ENCODE data around the gene ITPR1.
A peak's percentile ranks its signal among the peaks of the same experiment; 100 is the strongest.

Gene ITPR1

DNA sequence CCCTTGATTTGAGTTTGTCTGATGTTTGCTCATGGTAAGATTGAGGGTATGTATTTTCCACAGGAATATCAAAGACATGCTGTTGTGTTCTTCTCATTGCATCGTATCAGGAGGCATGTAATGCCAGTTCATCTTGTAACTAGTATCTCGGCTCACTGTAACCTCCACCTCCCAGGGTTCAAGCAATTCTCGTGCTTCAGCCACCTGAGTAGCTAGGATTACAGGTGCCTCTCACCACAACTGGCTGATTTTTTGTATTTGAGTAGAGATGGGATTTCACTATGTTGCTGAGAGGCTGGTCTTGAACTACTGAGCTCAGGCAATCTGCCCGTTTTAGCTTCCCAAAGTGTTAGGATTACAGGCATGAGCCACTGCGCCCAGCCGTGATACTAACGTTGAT is 323.2 kb downstream of the ITPR1 start:
- intact Hi-C loops (cut with micrococcal nuclease), result no loop called here
- H3K27ac Mint-ChIP-seq, result no peak overlapping the region
- H3K36me3 Mint-ChIP-seq (ENCODE audit: low read depth), result peaks cover 69% of the 10 kb centered on the region

DNA sequence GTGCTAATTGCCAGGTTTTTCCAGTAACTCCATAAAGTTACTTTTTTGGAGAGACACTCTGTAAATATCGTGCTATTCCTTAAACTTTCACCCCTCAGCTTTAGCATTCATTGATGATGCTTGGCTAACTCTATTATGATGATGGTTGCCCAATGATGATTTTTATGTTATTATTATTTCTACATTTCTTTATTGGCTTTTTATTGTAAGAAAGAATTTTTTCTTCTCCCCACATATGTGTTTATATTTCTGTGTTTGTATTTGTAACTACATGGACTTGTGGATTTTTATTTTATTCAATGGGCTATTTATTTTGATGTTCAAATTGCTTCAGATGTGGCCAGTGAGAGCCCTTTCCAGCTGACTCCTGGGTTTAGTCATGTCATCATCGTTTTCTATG is 323.6 kb downstream of the ITPR1 start:
- Mint-ChIP-seq H3K4me1 (ENCODE audit: low read depth) (peaks cover 33% of the 10 kb centered on the region), H3K27me3 (no peaks in the 10 kb centered on the region), H3K9me3 (peaks cover 8% of the 10 kb centered on the region), H3K36me3 (ENCODE audit: low read depth) (peaks cover 69% of the 10 kb centered on the region), H3K27ac (no peak overlapping the region), H3K4me3 (no peak overlapping the region)
- intact Hi-C loops (cut with micrococcal nuclease), result no loop called here

More for the DNA sequence above, 323.2 kb downstream of the ITPR1 start:
- H3K27me3 Mint-ChIP-seq, result no peaks in the 10 kb centered on the region
- no peak overlapping the region for H3K4me3 Mint-ChIP-seq
- H3K4me1 Mint-ChIP-seq (ENCODE audit: low read depth), result peaks cover 33% of the 10 kb centered on the region
- peaks cover 8% of the 10 kb centered on the region for H3K9me3 Mint-ChIP-seq

DNA sequence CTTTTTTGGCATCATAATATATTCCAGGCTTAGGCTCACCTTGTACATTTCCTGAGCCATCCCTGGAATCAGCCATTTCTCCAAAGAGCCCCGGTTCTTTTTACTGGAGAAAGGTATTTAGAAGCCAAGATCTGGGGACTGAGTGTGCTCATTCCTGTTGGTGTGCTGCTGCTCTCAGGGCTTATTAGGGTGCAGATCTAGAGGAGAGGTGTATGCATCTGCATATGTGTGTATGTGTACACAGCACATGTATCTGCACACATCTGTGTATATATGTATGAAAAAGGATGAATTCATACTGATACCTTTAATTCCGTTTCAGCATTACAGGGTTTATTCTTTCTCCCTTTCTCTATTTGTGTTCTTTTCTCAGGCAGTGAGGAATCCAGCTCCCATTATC is 324.0 kb downstream of the ITPR1 start:
- intact Hi-C loops (cut with micrococcal nuclease), result no loop called here
- peaks cover 33% of the 10 kb centered on the region for H3K4me1 Mint-ChIP-seq (ENCODE audit: low read depth)
- no peak overlapping the region for H3K27ac Mint-ChIP-seq
- no peaks in the 10 kb centered on the region for H3K27me3 Mint-ChIP-seq
- H3K36me3 Mint-ChIP-seq (ENCODE audit: low read depth), result peaks cover 72% of the 10 kb centered on the region
- no peak overlapping the region for H3K4me3 Mint-ChIP-seq
- H3K9me3 Mint-ChIP-seq, result peaks cover 8% of the 10 kb centered on the region

DNA sequence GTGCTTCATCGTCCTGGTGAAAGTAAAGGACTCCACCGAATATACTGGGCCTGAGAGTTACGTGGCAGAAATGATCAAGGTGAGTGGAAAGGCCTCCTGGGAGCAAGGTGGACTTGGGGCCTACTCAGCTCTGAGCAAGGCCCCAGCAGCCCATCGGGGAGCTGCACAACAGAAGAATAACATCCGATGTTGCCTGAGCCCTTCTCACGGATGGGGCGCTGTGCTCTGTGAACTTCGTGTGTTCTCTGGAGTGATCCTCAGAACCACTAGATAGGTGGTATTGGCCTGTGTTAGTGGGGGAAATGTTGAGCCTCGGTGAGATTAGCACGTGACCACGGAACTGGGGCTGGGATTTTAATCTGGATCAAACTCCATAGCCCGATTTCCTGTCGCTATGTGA is 325.0 kb downstream of the ITPR1 start:
- H3K9me3 Mint-ChIP-seq, result peaks cover 8% of the 10 kb centered on the region
- H3K27ac Mint-ChIP-seq, result no peak overlapping the region
- H3K4me3 Mint-ChIP-seq, result no peak overlapping the region
- peaks cover 78% of the 10 kb centered on the region for H3K36me3 Mint-ChIP-seq (ENCODE audit: low read depth)
- peaks cover 29% of the 10 kb centered on the region for H3K4me1 Mint-ChIP-seq (ENCODE audit: low read depth)
- H3K27me3 Mint-ChIP-seq, result no peaks in the 10 kb centered on the region
- intact Hi-C loops (cut with micrococcal nuclease), result no loop called here

DNA sequence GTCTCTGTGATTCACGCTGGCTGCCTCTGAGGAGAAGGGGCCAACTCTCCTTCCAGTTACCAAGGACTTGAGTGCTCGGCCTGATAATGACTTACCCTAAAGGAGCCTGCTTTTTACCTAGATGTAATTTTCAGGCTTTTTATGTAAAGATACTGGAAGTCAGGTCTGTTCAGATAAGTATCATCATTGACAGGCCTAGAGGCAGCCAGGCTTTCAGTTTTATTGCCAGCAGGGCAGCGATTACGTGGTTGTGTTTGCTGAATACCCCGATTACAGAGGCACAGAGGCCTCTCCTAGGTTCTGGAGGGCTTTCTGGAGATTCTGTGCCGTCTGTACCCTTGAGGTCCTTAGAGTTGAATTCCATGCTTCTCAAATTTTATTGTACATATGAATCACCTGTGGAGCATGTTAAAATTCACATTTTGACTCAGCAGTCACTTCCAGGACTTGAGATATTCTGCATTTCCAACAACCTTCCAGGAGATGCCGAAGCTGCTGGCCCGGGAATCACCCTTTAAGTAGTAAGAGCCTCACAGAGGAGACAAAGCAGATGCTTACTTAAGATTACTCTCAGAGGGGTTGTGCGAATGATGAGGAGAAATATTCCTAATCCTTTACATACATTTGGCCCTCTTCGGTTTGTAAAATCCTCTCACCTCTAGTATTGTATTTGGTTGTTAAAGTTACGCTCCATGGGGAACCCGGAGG is 326.0 kb downstream of the ITPR1 start:
- no peaks in the 10 kb centered on the region for H3K27me3 Mint-ChIP-seq
- peaks cover 77% of the 10 kb centered on the region for H3K36me3 Mint-ChIP-seq (ENCODE audit: low read depth)
- no peak overlapping the region for H3K27ac Mint-ChIP-seq
- intact Hi-C loops (cut with micrococcal nuclease), result no loop called here
- no peak overlapping the region for H3K4me3 Mint-ChIP-seq
- peaks cover 8% of the 10 kb centered on the region for H3K9me3 Mint-ChIP-seq
- H3K4me1 Mint-ChIP-seq (ENCODE audit: low read depth), result peaks cover 22% of the 10 kb centered on the region

DNA sequence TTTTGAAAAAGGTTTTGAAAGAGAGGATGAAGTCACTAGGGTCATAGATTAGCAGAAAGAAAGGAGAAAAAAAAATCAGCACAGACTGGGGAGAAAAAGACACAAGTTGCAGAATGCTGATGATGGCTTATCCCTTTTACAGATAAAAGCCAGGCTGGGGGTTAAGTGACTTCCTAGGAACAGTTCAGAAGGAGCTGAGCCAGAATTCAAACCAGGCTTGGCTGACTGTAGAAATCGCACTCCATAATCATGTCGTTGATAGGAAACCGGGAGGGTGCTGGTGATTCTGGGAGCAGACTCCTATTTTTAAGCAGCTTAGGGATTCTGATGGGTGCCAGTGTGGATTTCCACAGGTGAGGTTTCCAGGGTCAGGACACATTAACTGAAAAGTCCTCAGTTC is 326.6 kb downstream of the ITPR1 start:
- Mint-ChIP-seq H3K27me3 (no peaks in the 10 kb centered on the region), H3K4me3 (no peak overlapping the region), H3K36me3 (ENCODE audit: low read depth) (peaks cover 77% of the 10 kb centered on the region), H3K27ac (no peak overlapping the region), H3K9me3 (peaks cover 8% of the 10 kb centered on the region), H3K4me1 (ENCODE audit: low read depth) (peaks cover 22% of the 10 kb centered on the region)
- intact Hi-C loops (cut with micrococcal nuclease), result no loop called here

DNA sequence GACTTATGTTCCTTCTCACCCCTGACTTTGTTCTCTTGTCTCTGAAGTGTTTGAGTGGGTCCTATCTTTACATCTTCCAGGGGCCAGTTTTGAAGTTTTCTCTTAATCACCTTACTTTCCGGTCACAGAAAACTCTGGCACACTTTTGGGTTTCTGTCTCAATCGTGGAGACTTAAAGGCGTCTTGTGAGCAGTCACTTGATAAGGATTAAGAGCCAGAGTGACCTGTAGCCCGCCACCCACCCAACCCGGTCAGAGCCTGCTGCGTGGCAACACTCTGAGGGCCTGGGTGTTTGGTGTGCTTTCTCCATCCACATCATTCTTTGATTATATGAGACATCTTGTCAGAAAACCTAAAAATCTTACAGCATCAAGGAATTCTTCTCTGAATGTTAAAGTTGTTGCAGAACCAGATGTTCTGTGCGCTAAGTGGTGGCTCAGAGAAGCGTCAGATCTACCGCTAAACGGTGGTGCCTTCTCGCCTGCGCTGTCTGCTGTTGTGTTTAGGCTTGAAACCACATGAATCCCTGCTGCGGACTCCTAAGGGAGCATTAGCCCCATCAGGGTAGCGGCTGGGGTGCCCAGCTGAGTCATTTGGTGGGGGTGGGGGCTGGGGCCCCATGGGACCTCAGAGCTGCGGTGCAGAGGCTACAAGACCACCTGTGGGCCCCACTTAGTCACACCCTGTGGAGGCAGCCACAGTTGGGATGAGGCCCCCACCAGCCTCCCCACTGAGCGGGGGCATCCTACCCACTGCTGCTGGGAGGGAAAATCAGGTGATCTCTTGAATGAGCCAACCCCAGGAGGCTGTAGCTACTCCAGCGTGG is 327.4 kb downstream of the ITPR1 start:
- H3K4me1 Mint-ChIP-seq (ENCODE audit: low read depth), result peaks cover 22% of the 10 kb centered on the region
- no peaks in the 10 kb centered on the region for H3K27me3 Mint-ChIP-seq
- peaks cover 8% of the 10 kb centered on the region for H3K9me3 Mint-ChIP-seq
- H3K4me3 Mint-ChIP-seq, result no peak overlapping the region
- intact Hi-C loops (cut with micrococcal nuclease), result no loop called here
- peak overlapping the region; percentile 12 for H3K27ac Mint-ChIP-seq
- H3K36me3 Mint-ChIP-seq (ENCODE audit: low read depth), result peaks cover 69% of the 10 kb centered on the region

DNA sequence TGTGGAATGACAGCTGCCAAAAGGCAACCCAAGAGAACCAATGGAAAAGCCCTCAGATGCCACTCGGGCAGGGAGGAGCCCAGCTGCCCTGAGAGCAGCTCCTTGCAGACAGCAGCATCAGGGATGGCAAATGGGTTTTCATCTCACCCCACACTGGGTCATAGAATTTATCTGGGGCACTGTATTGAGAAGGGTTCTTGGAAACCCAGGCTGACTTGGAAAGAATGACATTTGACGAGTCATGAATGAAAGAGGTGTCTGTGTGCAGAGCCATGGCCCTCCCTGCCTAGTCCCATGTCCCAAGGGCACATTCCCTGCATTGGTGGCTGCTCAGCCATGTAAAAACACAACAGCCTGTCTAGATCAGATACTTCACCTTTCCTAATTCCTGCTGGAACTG is 328.2 kb downstream of the ITPR1 start:
- Mint-ChIP-seq H3K4me1 (ENCODE audit: low read depth) (peaks cover 29% of the 10 kb centered on the region), H3K27ac (peak overlapping the region; percentile 12), H3K9me3 (peaks cover 8% of the 10 kb centered on the region), H3K27me3 (no peaks in the 10 kb centered on the region), H3K36me3 (ENCODE audit: low read depth) (peaks cover 68% of the 10 kb centered on the region), H3K4me3 (no peak overlapping the region)
- intact Hi-C loops (cut with micrococcal nuclease), result no loop called here

DNA sequence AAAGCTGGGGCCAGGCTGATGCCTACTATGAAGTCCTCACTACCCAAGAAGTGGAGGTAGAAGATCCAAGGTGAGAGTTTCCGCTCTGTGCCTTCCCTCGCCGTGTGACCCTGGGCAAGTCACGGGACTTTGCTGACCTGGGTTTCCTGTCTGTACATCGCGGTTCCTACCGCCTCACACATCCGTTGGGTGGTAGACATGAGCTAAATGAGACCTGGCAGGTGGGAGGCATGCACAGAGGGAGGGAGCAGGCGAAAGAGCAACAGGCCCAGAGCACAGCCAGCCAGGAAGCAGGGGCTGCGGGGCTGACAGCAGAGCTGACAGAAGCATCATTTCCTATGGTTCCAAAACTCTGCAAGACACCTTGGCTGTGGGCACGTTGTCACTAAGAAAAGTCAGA is 328.8 kb downstream of the ITPR1 start:
- Mint-ChIP-seq H3K27ac (peak overlapping the region; percentile 12), H3K27me3 (no peaks in the 10 kb centered on the region), H3K4me1 (ENCODE audit: low read depth) (peaks cover 35% of the 10 kb centered on the region), H3K36me3 (ENCODE audit: low read depth) (peaks cover 64% of the 10 kb centered on the region), H3K4me3 (no peak overlapping the region), H3K9me3 (peaks cover 6% of the 10 kb centered on the region)
- intact Hi-C loops (cut with micrococcal nuclease), result no loop called here

DNA sequence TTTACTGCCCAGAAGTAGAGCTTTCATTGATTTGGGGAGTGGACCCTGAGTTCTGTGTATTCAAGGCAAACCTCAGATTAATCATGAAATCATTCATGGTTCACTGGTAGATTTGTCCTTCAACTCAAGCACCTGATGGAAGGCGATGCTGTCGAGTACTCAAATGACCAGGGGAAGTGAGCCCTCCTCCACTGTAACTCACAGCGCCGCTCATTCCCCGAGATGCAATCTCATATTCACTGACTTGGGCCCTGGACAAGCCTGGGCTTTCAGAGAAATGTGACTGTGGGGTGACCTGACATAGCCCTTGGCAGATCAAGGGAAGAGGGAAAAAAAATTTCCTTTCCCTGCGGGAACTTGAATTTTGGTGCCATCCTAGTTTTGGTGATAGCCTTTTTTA is 329.4 kb downstream of the ITPR1 start:
- Mint-ChIP-seq H3K9me3 (peaks cover under 1% of the 10 kb centered on the region), H3K4me3 (no peak overlapping the region), H3K27me3 (no peaks in the 10 kb centered on the region), H3K4me1 (ENCODE audit: low read depth) (peaks cover 41% of the 10 kb centered on the region), H3K27ac (no peak overlapping the region), H3K36me3 (ENCODE audit: low read depth) (peaks cover 58% of the 10 kb centered on the region)
- intact Hi-C loops (cut with micrococcal nuclease), result no loop called here

DNA sequence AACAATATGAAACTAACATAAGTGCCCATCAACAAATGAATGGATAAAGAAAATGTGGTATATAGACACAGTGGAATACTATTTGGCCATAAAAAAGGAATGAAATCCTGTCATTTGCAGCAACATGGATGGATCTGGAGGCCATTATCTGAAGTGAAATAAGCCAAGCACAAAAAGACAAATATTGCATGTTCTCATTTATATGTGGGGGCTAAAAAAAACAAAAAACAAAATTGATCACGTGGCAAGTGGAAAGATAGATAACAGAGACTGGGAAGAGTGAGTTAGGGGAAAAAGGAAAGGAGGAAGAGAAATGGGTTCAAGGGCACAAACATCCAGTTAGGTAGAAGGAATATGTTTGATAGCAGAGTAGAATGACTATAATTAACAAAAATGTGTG is 330.2 kb downstream of the ITPR1 start:
- peaks cover 50% of the 10 kb centered on the region for H3K4me1 Mint-ChIP-seq (ENCODE audit: low read depth)
- H3K4me3 Mint-ChIP-seq, result no peak overlapping the region
- intact Hi-C loops (cut with micrococcal nuclease), result no loop called here
- no peaks in the 10 kb centered on the region for H3K27me3 Mint-ChIP-seq
- peaks cover 50% of the 10 kb centered on the region for H3K36me3 Mint-ChIP-seq (ENCODE audit: low read depth)
- no peaks in the 10 kb centered on the region for H3K9me3 Mint-ChIP-seq
- no peak overlapping the region for H3K27ac Mint-ChIP-seq

DNA sequence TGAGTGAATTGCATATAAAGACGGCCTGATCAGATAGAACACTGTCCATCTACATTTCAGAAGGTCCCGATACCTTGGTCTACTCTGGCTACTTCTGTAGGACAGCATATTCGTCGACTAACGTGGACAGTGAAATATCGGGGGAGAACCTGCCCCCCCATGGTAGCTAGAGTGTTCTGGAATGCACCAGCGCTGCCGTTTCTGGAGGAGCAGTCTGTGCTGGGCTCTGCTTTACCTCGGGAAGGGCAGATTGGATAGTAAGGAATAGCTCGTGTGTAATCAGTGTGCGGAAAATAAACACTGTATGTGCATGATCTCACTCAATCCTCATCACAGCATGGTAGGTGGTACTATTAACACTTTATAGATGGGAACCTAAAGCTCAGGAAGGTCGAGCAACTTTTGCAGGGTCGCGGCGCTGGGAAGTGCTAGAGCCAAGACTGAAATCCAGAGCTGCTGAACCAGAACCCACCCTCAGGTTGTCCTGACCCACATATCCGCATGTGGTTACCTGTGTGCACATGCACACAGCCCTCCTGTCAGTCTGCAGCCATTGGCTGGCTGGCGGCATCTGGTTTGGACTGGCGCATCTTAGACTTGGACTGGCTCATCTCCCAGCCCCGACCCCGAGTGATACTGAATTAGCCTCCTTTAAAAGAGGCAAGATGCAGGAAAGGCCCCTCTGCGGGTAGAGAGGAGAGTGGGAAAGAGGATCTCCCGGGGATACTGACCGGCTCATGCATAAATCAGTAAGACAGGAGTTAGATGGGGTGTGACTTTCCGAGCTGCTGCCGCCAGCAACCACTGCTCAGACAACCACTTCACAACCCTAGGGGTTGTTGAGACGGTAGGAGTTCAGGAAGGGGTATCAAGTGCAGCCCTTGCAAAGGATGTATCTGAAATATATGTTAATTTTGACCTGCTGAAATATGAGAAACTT is 331.1 kb downstream of the ITPR1 start:
- Mint-ChIP-seq H3K9me3 (no peaks in the 10 kb centered on the region), H3K27ac (peak overlapping the region; percentile 56), H3K27me3 (no peaks in the 10 kb centered on the region), H3K36me3 (ENCODE audit: low read depth) (peaks cover 42% of the 10 kb centered on the region), H3K4me1 (ENCODE audit: low read depth) (peaks cover 57% of the 10 kb centered on the region), H3K4me3 (no peak overlapping the region)
- intact Hi-C loops (cut with micrococcal nuclease), result no loop called here

DNA sequence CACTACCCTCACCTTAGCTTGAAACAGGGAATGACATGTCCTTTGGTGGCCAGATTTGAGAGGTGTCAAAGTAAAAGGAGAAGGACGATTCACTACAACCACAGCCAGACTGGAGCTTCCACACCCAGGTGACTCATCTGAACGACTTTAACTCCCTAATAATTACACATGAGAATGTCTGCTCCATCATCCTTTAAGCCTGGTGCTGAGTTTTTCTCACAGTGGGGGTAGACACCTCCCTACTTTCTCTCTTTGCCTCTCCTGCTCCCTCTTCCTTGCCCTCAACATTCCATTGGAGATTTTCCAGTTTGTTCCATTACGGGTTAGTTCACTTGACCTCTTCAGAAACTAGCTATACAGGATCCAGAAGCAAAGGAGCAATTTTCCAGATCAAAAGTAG is 331.8 kb downstream of the ITPR1 start:
- intact Hi-C loops (cut with micrococcal nuclease), result loop anchor here (5.0 kb wide), 1 partner anchor 78 kb away; no protein-coding TSS in a partner anchor
- Mint-ChIP-seq H3K27ac (peak overlapping the region; percentile 56), H3K9me3 (no peaks in the 10 kb centered on the region), H3K4me3 (no peak overlapping the region), H3K36me3 (ENCODE audit: low read depth) (peaks cover 36% of the 10 kb centered on the region), H3K27me3 (no peaks in the 10 kb centered on the region), H3K4me1 (ENCODE audit: low read depth) (peaks cover 61% of the 10 kb centered on the region)

All from dendritic cell treated with granulocyte-macrophage colony-stimulating factor and Interleukin-4, amounts not matched to agents 40 ng/mL and 50 ng/mL, for 4 days (primary cell).